ENCODE results near the gene KIF18B. TPM values are rescaled to one million over a fixed set of nuclear protein-coding genes. Genes with fewer than 3 reads are reported as not detected.

KIF18B gene
- total RNA-seq, 2 experiments from 2014 or later = 104 to 113 TPM

GRCh38 chr17:44899074-44899782, 48.3 kb downstream of the KIF18B start, which contains the start of gene EFTUD2:
TSS of gene EFTUD2 (minus strand) at chr17:44899445. CDS start at chr17:44894521, 4,924 bp downstream.
- POLR2A ChIA-PET = interaction anchor here (0.5 to 2.5 kb wide), 14 partner anchors 11 to 249 kb away, joined by 3 to 11 read pairs (median 4); partner anchors contain the start of genes CCDC43, HEXIM1 and NMT1
- peaks cover 19% of the 10 kb centered on the region for H3K36me3 Mint-ChIP-seq (ENCODE audit: low read depth)
- peak; percentile 93 for DNase-seq
- H3K4me3 Mint-ChIP-seq = peak within 1 kb of the TSS; percentile 92
- peak within 1 kb of the TSS; percentile 100 for H3K27ac Mint-ChIP-seq
- CTCF ChIA-PET = interaction anchor here (1.0 to 4.2 kb wide), 10 partner anchors 10 to 235 kb away, joined by 3 to 26 read pairs (median 4); partner anchors contain the start of gene ACBD4
- H3K9me3 Mint-ChIP-seq (ENCODE audit: insufficient read depth) = no peaks in the 10 kb centered on the region
- peaks cover 26% of the 10 kb centered on the region for H3K4me1 Mint-ChIP-seq (ENCODE audit: low read depth)
- ATAC-seq = peak; percentile 93
- H3K27me3 Mint-ChIP-seq (ENCODE audit: low read depth) = peaks cover 4% of the 10 kb centered on the region

- CTCF ChIA-PET = interaction anchor here (0.6 to 4.2 kb wide), 10 partner anchors 9 to 236 kb away, joined by 3 to 26 read pairs (median 4); partner anchors contain the start of gene ACBD4
- peaks cover 19% of the 10 kb centered on the region for H3K36me3 Mint-ChIP-seq (ENCODE audit: low read depth)
- peaks cover 26% of the 10 kb centered on the region for H3K4me1 Mint-ChIP-seq (ENCODE audit: low read depth)
- DNase-seq (no peak), ATAC-seq (peak; percentile 2)
- peak overlapping the region; percentile 92 for H3K4me3 Mint-ChIP-seq
- peaks cover 4% of the 10 kb centered on the region for H3K27me3 Mint-ChIP-seq (ENCODE audit: low read depth)
- H3K9me3 Mint-ChIP-seq (ENCODE audit: insufficient read depth) = no peaks in the 10 kb centered on the region
- POLR2A ChIA-PET = interaction anchor here (0.5 to 2.5 kb wide), 14 partner anchors 10 to 250 kb away, joined by 3 to 11 read pairs (median 4); partner anchors contain the start of genes CCDC43, HEXIM1 and NMT1
- peak overlapping the region; percentile 100 for H3K27ac Mint-ChIP-seq
Observed at GRCh38 chr17:44898768-44899073, 48.9 kb downstream of the KIF18B start.

GRCh38 chr17:44894642-44895041, 52.9 kb downstream of the KIF18B start:
- DNase-seq = no peak
- H3K4me1 Mint-ChIP-seq (ENCODE audit: low read depth) = peaks cover 23% of the 10 kb centered on the region
- peaks cover 30% of the 10 kb centered on the region for H3K36me3 Mint-ChIP-seq (ENCODE audit: low read depth)
- no peak for ATAC-seq
- H3K4me3 Mint-ChIP-seq = no peak overlapping the region
- no peaks in the 10 kb centered on the region for H3K27me3 Mint-ChIP-seq (ENCODE audit: low read depth)
- ChIA-PET POLR2A (no interaction called here), CTCF (interaction anchor here (0.8 to 2.9 kb wide), 7 partner anchors 14 to 241 kb away, joined by 3 to 12 read pairs (median 4); partner anchors contain the start of gene ACBD4)
- H3K9me3 Mint-ChIP-seq (ENCODE audit: insufficient read depth) = no peaks in the 10 kb centered on the region
- H3K27ac Mint-ChIP-seq = no peak overlapping the region

DNA sequence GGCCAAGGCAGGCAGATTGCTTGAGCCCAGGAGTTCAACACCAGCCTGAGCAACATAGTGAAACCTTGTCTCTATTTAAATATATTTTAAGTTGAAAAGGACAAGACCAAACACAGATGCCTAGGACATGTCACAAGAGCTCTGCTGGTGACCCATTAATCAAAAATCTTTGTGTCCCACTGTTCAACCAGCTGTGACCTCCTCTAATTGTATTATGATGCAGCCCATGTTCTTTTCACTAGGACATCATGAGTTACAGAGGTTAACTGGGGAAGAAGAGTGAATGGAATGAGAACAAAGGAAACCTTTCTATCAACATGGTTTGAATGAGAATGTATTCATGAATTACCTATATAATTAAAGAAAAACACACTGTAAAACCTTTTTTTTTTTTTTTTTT, 55.3 kb downstream of the KIF18B start:
- ChIA-PET POLR2A (no interaction called here), CTCF (interaction anchor here (0.9 to 2.9 kb wide), 4 partner anchors 13 to 243 kb away, joined by 3 to 12 read pairs (median 3); partner anchors contain the start of gene ACBD4)
- H3K27ac Mint-ChIP-seq = no peak overlapping the region
- ATAC-seq (no peak), DNase-seq (no peak)
- peaks cover 24% of the 10 kb centered on the region for H3K36me3 Mint-ChIP-seq (ENCODE audit: low read depth)
- peaks cover 14% of the 10 kb centered on the region for H3K4me1 Mint-ChIP-seq (ENCODE audit: low read depth)
- no peaks in the 10 kb centered on the region for H3K27me3 Mint-ChIP-seq (ENCODE audit: low read depth)
- no peak overlapping the region for H3K4me3 Mint-ChIP-seq
- H3K9me3 Mint-ChIP-seq (ENCODE audit: insufficient read depth) = no peaks in the 10 kb centered on the region

DNA sequence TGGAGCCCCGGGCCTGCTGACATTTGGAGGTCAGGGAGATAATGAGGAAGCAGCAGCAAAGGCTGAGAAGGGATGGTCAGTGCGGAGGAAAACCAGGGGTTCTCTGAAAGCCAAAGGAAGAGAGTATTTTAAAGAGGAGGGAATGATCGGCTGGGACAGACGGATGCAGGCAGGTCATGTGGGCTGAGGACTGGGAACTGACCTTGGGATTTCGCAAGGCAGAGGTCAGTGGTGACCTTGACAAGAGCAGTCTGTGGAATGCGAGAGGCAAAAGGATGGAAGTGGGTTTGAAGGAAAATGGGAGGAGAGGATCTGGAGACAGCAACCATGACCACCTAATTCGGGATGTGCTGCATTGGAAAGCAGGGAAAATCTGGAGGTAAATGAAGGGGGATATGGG, 58.6 kb downstream of the KIF18B start:
- Mint-ChIP-seq H3K36me3 (ENCODE audit: low read depth) (peaks cover 30% of the 10 kb centered on the region), H3K4me1 (ENCODE audit: low read depth) (peaks cover 4% of the 10 kb centered on the region), H3K4me3 (no peak overlapping the region), H3K27me3 (ENCODE audit: low read depth) (no peaks in the 10 kb centered on the region), H3K27ac (no peak overlapping the region), H3K9me3 (ENCODE audit: insufficient read depth) (no peaks in the 10 kb centered on the region)
- DNase-seq (no peak), ATAC-seq (no peak)
- ChIA-PET CTCF (interaction anchor here (0.9 to 1.4 kb wide), 5 partner anchors 9 to 246 kb away, joined by 3 to 5 read pairs (median 3); partner anchors contain the start of gene ACBD4), POLR2A (interaction anchor here (1.4 kb wide), 1 partner anchor 10 kb away, joined by 8 read pairs; the partner anchor contains the start of gene EFTUD2)

- Mint-ChIP-seq H3K27me3 (ENCODE audit: low read depth) (no peaks in the 10 kb centered on the region), H3K4me3 (no peak overlapping the region), H3K27ac (no peak overlapping the region), H3K4me1 (ENCODE audit: low read depth) (peaks cover 4% of the 10 kb centered on the region), H3K9me3 (ENCODE audit: insufficient read depth) (no peaks in the 10 kb centered on the region), H3K36me3 (ENCODE audit: low read depth) (peaks cover 33% of the 10 kb centered on the region)
- peak; percentile 52 for DNase-seq
- peak; percentile 80 for ATAC-seq
- ChIA-PET CTCF (interaction anchor here (1.4 to 2.8 kb wide), 3 partner anchors 10 to 247 kb away, joined by 3 to 12 read pairs (median 3); partner anchors contain the start of gene ACBD4), POLR2A (interaction anchor here (1.4 kb wide), 1 partner anchor 11 kb away, joined by 8 read pairs; the partner anchor contains the start of gene EFTUD2)
Observed at GRCh38 chr17:44887971-44888954, 59.3 kb downstream of the KIF18B start.

DNA sequence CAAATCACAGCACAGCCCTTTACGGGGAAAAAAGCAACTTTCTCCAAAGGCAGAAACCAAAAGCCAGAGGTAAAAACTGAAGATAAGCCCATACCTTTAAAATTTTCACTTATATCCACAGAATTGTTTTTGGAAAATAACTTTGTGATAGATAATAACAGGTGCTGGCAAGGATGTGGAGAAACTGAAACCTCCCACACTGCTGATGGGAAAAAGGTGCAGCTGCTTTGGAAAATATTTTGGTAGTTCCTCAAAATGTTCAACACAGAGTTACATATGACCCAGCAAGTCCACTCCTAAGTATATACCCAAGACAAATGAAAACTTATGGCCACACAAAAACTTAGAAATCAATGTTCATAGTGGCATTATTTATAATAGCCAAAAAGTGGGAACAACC, 60.6 kb downstream of the KIF18B start:
- CTCF ChIA-PET = interaction anchor here (2.8 kb wide), 1 partner anchor 9 kb away, joined by 12 read pairs; no protein-coding TSS in a partner anchor
- H3K4me1 Mint-ChIP-seq (ENCODE audit: low read depth) = peaks cover 4% of the 10 kb centered on the region
- no peak overlapping the region for H3K27ac Mint-ChIP-seq
- DNase-seq (no peak), ATAC-seq (no peak)
- H3K9me3 Mint-ChIP-seq (ENCODE audit: insufficient read depth) = no peaks in the 10 kb centered on the region
- POLR2A ChIA-PET = no interaction called here
- no peaks in the 10 kb centered on the region for H3K27me3 Mint-ChIP-seq (ENCODE audit: low read depth)
- H3K36me3 Mint-ChIP-seq (ENCODE audit: low read depth) = peaks cover 42% of the 10 kb centered on the region
- H3K4me3 Mint-ChIP-seq = no peak overlapping the region

DNA sequence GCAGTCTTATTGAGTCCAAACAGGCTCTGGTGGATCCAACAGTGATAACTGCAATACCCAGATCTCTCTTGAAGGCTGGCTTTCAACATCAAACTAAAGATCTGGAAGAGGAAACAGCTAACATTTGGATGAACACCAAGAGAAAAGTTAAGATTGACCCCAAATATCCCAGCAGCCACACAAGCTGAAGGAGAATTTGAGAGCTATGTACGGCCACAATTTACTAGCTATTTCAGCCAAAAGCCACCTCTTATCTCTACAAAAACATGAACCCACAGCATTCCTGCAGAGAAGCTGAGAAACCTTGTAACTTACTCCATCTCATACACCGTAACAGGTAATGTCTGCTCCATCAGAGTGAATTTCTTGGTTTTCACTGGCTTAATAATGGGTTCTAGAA, 62.6 kb downstream of the KIF18B start:
- H3K9me3 Mint-ChIP-seq (ENCODE audit: insufficient read depth) = no peaks in the 10 kb centered on the region
- no peak for ATAC-seq
- no peaks in the 10 kb centered on the region for H3K4me1 Mint-ChIP-seq (ENCODE audit: low read depth)
- ChIA-PET POLR2A (no interaction called here), CTCF (interaction anchor here (1.0 to 5.9 kb wide), 3 partner anchors 19 to 137 kb away, joined by 3 to 33 read pairs (median 3); no protein-coding TSS in a partner anchor)
- DNase-seq = no peak
- H3K27ac Mint-ChIP-seq = no peak overlapping the region
- no peaks in the 10 kb centered on the region for H3K27me3 Mint-ChIP-seq (ENCODE audit: low read depth)
- peaks cover 42% of the 10 kb centered on the region for H3K36me3 Mint-ChIP-seq (ENCODE audit: low read depth)
- H3K4me3 Mint-ChIP-seq = no peak overlapping the region

DNA sequence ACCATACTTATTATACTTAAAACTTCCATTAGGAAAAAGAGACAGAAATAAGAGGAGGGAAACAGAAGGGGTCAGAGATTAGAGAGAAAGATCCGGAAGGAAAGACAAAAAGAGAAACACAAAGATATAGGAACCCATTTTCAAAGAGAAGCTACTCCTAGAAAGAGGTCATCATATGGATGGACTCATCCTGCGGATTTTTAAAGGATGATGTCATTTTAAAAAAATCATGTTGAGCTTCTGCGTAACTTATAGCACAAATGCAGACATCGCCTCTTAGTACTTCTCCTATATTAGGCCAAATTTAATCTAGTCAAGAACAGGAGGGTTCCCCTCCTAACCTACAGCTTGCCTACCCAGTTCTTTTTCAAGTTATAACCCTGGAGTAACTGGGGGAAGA, 66.4 kb downstream of the KIF18B start:
- ChIA-PET POLR2A (no interaction called here), CTCF (interaction anchor here (0.7 to 5.9 kb wide), 5 partner anchors 13 to 107 kb away, joined by 3 to 33 read pairs (median 3); no protein-coding TSS in a partner anchor)
- Mint-ChIP-seq H3K9me3 (ENCODE audit: insufficient read depth) (no peaks in the 10 kb centered on the region), H3K4me1 (ENCODE audit: low read depth) (no peaks in the 10 kb centered on the region), H3K36me3 (ENCODE audit: low read depth) (peaks cover 55% of the 10 kb centered on the region), H3K4me3 (no peak overlapping the region), H3K27ac (no peak overlapping the region), H3K27me3 (ENCODE audit: low read depth) (no peaks in the 10 kb centered on the region)
- no peak for ATAC-seq
- DNase-seq = no peak

GRCh38 chr17:44880062-44880461, 67.5 kb downstream of the KIF18B start:
- ATAC-seq = no peak
- no peak for DNase-seq
- no peaks in the 10 kb centered on the region for H3K9me3 Mint-ChIP-seq (ENCODE audit: insufficient read depth)
- no peak overlapping the region for H3K27ac Mint-ChIP-seq
- CTCF ChIA-PET = interaction anchor here (1.6 to 5.9 kb wide), 3 partner anchors 10 to 18 kb away, joined by 5 to 33 read pairs (median 14); no protein-coding TSS in a partner anchor
- H3K4me3 Mint-ChIP-seq = no peak overlapping the region
- POLR2A ChIA-PET = no interaction called here
- no peaks in the 10 kb centered on the region for H3K27me3 Mint-ChIP-seq (ENCODE audit: low read depth)
- peaks cover 57% of the 10 kb centered on the region for H3K36me3 Mint-ChIP-seq (ENCODE audit: low read depth)
- no peaks in the 10 kb centered on the region for H3K4me1 Mint-ChIP-seq (ENCODE audit: low read depth)

DNA sequence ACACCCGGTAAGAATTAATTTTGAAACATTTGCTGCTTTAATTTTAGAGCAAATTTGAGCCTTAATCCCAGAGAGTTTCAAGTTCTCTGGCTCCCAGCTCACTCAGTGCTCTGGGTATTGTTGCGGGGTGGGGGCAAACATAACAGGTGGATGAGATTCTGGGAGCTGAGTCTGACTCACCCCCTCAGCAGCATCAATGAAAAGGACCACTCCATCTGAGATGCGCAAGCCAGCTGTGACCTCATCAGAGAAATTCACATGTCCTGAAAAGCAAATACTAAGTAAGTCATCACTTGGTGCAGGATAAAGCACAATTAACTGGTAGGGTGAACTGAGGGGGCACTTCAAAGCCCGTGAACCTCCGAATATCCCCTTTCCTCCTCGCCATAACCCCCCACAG, 68.2 kb downstream of the KIF18B start:
- CTCF ChIA-PET = interaction anchor here (0.9 to 3.3 kb wide), 23 partner anchors 8 to 256 kb away, joined by 3 to 49 read pairs (median 5); partner anchors contain the start of genes ACBD4 and EFTUD2
- H3K4me1 Mint-ChIP-seq (ENCODE audit: low read depth) = no peaks in the 10 kb centered on the region
- H3K4me3 Mint-ChIP-seq = no peak overlapping the region
- POLR2A ChIA-PET = no interaction called here
- H3K27ac Mint-ChIP-seq = no peak overlapping the region
- no peaks in the 10 kb centered on the region for H3K9me3 Mint-ChIP-seq (ENCODE audit: insufficient read depth)
- DNase-seq (no peak), ATAC-seq (no peak)
- peaks cover 54% of the 10 kb centered on the region for H3K36me3 Mint-ChIP-seq (ENCODE audit: low read depth)
- H3K27me3 Mint-ChIP-seq (ENCODE audit: low read depth) = no peaks in the 10 kb centered on the region

All from activated CD8-positive, alpha-beta T cell treated with anti-CD3 and anti-CD28 coated beads, Interleukin-2, amount 10 ng/mL, durations not matched to agents 7 days and 5 days (primary cell).